Progenitor cell of endocrine pancreas (in vitro differentiated cells): ENCODE data around the gene ASPN. TPM values are rescaled to one million over a fixed set of nuclear protein-coding genes. Genes with fewer than 3 reads are reported as not detected.

Experiments
- DNase-seq: peaks from one replicate; pipeline ENCODE4 v3.0.0; 2021; ENCODE audit warnings: low spot score; ENCODE audit not compliant: unreplicated experiment
- H3K27ac Mint-ChIP-seq: 2 replicates; pipeline ENCODE4 v1.8.0; 2021; ENCODE audit warnings: mild to moderate bottlenecking, moderate library complexity, mixed read lengths
- H3K27me3 Mint-ChIP-seq: 2 replicates; pipeline ENCODE4 v1.8.0; 2021; ENCODE audit warnings: mixed read lengths
- H3K36me3 Mint-ChIP-seq: 2 replicates; pipeline ENCODE4 v1.8.0; 2022; ENCODE audit warnings: mixed read lengths; ENCODE audit not compliant: insufficient read depth
- H3K4me1 Mint-ChIP-seq: 2 replicates; pipeline ENCODE4 v1.8.0; 2021; ENCODE audit warnings: low read depth, mixed read lengths
- H3K4me3 Mint-ChIP-seq: 2 replicates; pipeline ENCODE4 v1.8.0; 2021; ENCODE audit warnings: low read depth, mild to moderate bottlenecking, moderate library complexity, mixed read lengths
- H3K9me3 Mint-ChIP-seq: 2 replicates; pipeline ENCODE4 v1.8.0; 2021; ENCODE audit warnings: low read depth, mixed read lengths
- total RNA-seq: library from RNA; stranded (reverse); gene quantifications from 2 replicates; pipeline ENCODE4 v1.2.1, GENCODE V29; 2021
- TF ChIP-seq, protein P1 (sequence below): fragments of 200-600 bp; sonication (generic); IDR thresholded peaks from one replicate; pipeline ENCODE4 v1.5.0; 2021; ENCODE audit warnings: antibody characterized with exemption, mild to moderate bottlenecking; ENCODE audit not compliant: unreplicated experiment

ASPN gene
- total RNA-seq, 1 donor from 2014 or later, result not detected

DNA sequence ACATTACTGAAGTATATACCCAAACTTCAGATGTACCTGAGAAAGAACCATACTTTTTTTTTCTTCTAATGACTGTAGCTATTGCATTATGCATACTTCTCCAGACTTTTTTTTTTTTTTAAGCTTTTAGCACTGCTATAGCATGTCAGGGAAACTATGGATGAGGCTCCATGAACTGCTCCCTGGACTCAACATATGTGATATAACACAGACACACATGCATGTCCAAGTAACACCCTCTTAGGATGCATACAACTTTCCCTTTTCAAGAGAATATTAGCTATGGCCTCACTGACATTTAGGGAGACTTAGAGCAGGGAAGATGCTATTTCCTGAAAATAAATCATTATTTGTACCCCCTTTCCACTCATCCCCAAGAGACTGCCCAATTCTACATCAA, 499 bp upstream of the ASPN start:
- Mint-ChIP-seq H3K27me3 (no peaks in the 10 kb centered on the region), H3K27ac (no peak overlapping the region)
- TF ChIP-seq, protein P1, sequence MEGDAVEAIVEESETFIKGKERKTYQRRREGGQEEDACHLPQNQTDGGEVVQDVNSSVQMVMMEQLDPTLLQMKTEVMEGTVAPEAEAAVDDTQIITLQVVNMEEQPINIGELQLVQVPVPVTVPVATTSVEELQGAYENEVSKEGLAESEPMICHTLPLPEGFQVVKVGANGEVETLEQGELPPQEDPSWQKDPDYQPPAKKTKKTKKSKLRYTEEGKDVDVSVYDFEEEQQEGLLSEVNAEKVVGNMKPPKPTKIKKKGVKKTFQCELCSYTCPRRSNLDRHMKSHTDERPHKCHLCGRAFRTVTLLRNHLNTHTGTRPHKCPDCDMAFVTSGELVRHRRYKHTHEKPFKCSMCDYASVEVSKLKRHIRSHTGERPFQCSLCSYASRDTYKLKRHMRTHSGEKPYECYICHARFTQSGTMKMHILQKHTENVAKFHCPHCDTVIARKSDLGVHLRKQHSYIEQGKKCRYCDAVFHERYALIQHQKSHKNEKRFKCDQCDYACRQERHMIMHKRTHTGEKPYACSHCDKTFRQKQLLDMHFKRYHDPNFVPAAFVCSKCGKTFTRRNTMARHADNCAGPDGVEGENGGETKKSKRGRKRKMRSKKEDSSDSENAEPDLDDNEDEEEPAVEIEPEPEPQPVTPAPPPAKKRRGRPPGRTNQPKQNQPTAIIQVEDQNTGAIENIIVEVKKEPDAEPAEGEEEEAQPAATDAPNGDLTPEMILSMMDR, result no peak

DNA sequence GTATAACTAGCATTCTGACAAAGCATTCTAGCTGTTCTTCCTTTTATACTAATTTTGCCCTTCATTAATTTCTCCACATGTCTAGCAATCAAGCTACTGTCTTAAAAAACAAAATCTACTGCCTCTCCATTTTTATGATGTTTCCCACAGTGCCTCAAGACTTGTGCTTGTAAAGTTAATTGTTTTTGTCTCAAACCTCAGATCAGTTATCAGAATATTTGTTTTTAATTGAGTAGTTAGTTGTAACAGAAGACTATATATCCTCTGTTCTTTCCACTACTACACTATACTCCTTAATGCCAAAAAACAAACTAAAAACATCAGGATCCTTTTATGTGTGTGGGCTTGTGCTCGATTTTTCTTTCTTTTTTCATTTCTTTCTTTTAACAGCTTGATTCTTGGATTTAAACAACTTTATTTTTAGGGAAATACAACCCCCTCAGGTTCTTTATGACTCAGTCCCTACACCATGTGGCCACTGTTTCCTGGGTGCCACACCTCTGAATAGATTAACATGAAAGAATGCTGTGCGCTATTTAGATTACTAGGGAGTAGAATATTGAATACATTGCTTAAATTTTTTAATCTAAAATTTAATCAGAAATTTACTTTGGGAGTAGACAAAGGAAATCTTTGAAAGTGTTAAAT, 1.2 kb downstream of the ASPN start:
- Mint-ChIP-seq H3K27me3 (no peaks in the 10 kb centered on the region), H3K36me3 (no peaks in the 10 kb centered on the region), H3K4me3 (no peak overlapping the region), H3K9me3 (no peaks in the 10 kb centered on the region), H3K27ac (no peak overlapping the region), H3K4me1 (peaks cover 6% of the 10 kb centered on the region)
- TF ChIP-seq, protein P1, result no peak
- no peak for DNase-seq

More for the DNA sequence above, 499 bp upstream of the ASPN start:
- Mint-ChIP-seq H3K4me3 (no peak overlapping the region), H3K9me3 (no peaks in the 10 kb centered on the region), H3K36me3 (no peaks in the 10 kb centered on the region), H3K4me1 (peaks cover 6% of the 10 kb centered on the region)
- DNase-seq, result no peak

DNA sequence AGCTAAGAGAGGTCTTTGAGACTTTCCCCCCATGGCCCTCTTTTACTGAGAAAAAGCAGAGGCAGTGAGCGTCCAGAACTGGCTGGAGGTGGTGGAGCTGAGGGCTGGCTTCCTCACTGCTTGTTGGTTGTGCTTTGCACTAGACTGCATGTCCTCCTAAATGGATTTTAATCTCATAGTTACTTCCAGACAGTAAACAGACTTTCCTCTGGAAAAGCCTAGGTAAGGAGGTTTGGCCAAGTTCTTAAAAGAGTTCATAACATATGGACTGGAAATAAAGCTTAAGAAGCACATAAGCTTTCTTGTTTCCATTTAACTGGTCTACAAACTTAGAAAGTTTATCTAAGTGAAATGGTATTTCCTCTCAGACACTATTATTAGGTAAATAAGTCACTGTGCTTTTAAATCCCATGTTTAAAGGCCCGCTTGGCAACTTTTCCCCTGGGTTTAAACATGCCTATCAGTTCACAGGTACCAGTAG, 2.0 kb downstream of the ASPN start:
- no peaks in the 10 kb centered on the region for H3K9me3 Mint-ChIP-seq
- H3K27ac Mint-ChIP-seq, result no peak overlapping the region
- DNase-seq, result no peak
- no peaks in the 10 kb centered on the region for H3K36me3 Mint-ChIP-seq
- H3K4me3 Mint-ChIP-seq, result no peak overlapping the region
- TF ChIP-seq, protein P1, result no peak
- H3K27me3 Mint-ChIP-seq, result no peaks in the 10 kb centered on the region
- H3K4me1 Mint-ChIP-seq, result peaks cover 6% of the 10 kb centered on the region

DNA sequence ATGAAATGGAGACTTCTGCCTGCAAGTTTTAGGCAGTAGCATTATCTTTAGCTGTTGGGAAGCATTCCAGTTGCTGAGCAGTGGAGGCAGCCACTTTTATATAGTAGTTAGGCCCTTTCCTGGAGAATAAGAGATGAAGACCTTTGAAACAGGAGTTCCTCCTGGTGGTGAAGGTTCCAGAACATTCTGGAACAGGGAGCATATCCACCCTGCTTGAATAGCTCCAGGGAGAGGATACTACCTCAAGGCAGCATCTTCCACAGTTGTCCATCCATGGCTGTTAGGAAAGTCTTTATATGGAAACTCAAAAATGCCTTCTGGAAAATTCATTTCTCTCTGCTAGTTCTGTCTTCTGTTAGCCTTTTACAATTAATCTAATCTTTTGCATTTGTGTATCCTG, 3.0 kb downstream of the ASPN start:
- Mint-ChIP-seq H3K4me3 (no peak overlapping the region), H3K27me3 (no peaks in the 10 kb centered on the region), H3K36me3 (no peaks in the 10 kb centered on the region), H3K9me3 (no peaks in the 10 kb centered on the region), H3K27ac (no peak overlapping the region), H3K4me1 (peaks cover 6% of the 10 kb centered on the region)
- TF ChIP-seq, protein P1, result no peak
- no peak for DNase-seq

DNA sequence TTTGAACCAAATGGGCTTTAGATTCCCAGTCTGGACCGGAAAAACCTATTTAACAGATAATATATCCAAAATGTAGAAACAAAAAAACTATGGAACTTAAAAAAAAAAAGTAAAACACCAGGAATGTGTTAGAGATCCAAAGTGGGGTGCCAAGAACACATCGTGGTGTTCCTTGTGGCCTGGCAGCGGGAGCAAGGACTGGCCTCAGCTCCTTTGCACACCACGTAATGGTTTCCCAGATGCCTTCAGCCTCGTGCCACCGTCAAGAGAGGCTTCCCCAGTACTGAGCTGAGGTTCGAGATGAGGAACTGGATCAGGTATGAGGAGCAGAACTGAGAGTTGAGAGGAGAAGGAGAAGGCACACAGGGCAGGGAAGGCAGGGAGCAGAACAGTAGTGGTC, 3.5 kb downstream of the ASPN start:
- DNase-seq, result no peak
- H3K4me1 Mint-ChIP-seq, result peaks cover 6% of the 10 kb centered on the region

More for the DNA sequence above, 3.5 kb downstream of the ASPN start:
- TF ChIP-seq, protein P1, result no peak
- H3K4me3 Mint-ChIP-seq, result no peak overlapping the region
- H3K27ac Mint-ChIP-seq, result no peak overlapping the region
- H3K9me3 Mint-ChIP-seq, result no peaks in the 10 kb centered on the region
- no peaks in the 10 kb centered on the region for H3K27me3 Mint-ChIP-seq
- H3K36me3 Mint-ChIP-seq, result no peaks in the 10 kb centered on the region
